GM23338 (cell line): ENCODE results near the gene GATAD2A. TPM values are rescaled to one million over a fixed set of nuclear protein-coding genes. Genes with fewer than 3 reads are reported as not detected.

ENCODE experiments used
- ATAC-seq: fragments of 200-7000 bp; cut with Tn5 transposase; 3 replicates; pipeline ENCODE4 v1.9.1; 2020
- DNase-seq: peaks from one replicate; pipeline ENCODE4 v3.0.0-alpha.2; 2015; ENCODE audit warnings: low spot score
- H2AFZ ChIP-seq: fragments of 200-600 bp; sonication (generic); 2 replicates; pipeline ENCODE4 v1.8.0; 2016; ENCODE audit warnings: antibody characterized with exemption, mild to moderate bottlenecking, moderate library complexity
- H3F3A ChIP-seq: fragments of 200-600 bp; sonication (generic); replicated peaks from 2 replicates; pipeline ENCODE4 v1.8.0; 2017; ENCODE audit warnings: antibody characterized with exemption, mixed run types, low read depth
- H3K27ac ChIP-seq: fragments of 200-600 bp; sonication (generic); 2 replicates; pipeline ENCODE4 v1.6.1; 2016; ENCODE audit warnings: low read depth
- H3K27me3 ChIP-seq: fragments of 200-600 bp; sonication (generic); 2 replicates; pipeline ENCODE4 v1.8.0; 2016; ENCODE audit warnings: mild to moderate bottlenecking, mixed run types, moderate library complexity; ENCODE audit not compliant: insufficient read depth
- H3K36me3 ChIP-seq: fragments of 200-600 bp; sonication (generic); 2 replicates; pipeline ENCODE4 v1.8.0; 2016; ENCODE audit warnings: mild to moderate bottlenecking; ENCODE audit not compliant: insufficient read depth
- H3K4me1 ChIP-seq: fragments of 200-600 bp; sonication (generic); 2 replicates; pipeline ENCODE4 v1.8.0; 2016; ENCODE audit warnings: mild to moderate bottlenecking, moderate library complexity; ENCODE audit not compliant: insufficient read depth
- H3K4me2 ChIP-seq: fragments of 200-600 bp; sonication (generic); 2 replicates; pipeline ENCODE4 v1.7.1; 2017; ENCODE audit warnings: mixed run types
- H3K4me3 ChIP-seq: fragments of 200-600 bp; sonication (generic); 2 replicates; pipeline ENCODE4 v1.6.1; 2016; ENCODE audit warnings: mixed run types
- H3K79me2 ChIP-seq: fragments of 200-600 bp; sonication (generic); replicated peaks from 2 replicates; pipeline ENCODE4 v1.8.0; 2017; ENCODE audit warnings: mild to moderate bottlenecking; ENCODE audit not compliant: insufficient read depth
- H3K9me2 ChIP-seq: fragments of 200-600 bp; sonication (generic); 2 replicates; pipeline ENCODE4 v1.8.0; 2017; ENCODE audit not compliant: insufficient read depth
- H4K20me1 ChIP-seq: fragments of 200-600 bp; sonication (generic); replicated peaks from 2 replicates; pipeline ENCODE4 v1.8.0; 2017; ENCODE audit warnings: mild to moderate bottlenecking; ENCODE audit not compliant: insufficient read depth
- H3K27ac Mint-ChIP-seq: 2 replicates; pipeline ENCODE4 v1.8.0; 2020; ENCODE audit warnings: inconsistent platforms, mild to moderate bottlenecking, moderate library complexity, mixed read lengths
- H3K27me3 Mint-ChIP-seq: 3 replicates; pipeline ENCODE4 v1.8.0; 2022; ENCODE audit warnings: low read depth, mild to moderate bottlenecking, moderate library complexity, mixed read lengths, inconsistent platforms; ENCODE audit not compliant: insufficient read depth, poor library complexity
- H3K36me3 Mint-ChIP-seq: 3 replicates; pipeline ENCODE4 v1.8.0; 2021; ENCODE audit warnings: low read depth, mild to moderate bottlenecking, inconsistent platforms, moderate library complexity, mixed read lengths
- H3K4me1 Mint-ChIP-seq: 3 replicates; pipeline ENCODE4 v1.8.0; 2020; ENCODE audit warnings: mild to moderate bottlenecking, inconsistent platforms, mixed read lengths
- H3K4me3 Mint-ChIP-seq: 3 replicates; pipeline ENCODE4 v1.8.0; 2021; ENCODE audit warnings: moderate library complexity, mild to moderate bottlenecking, inconsistent platforms, mixed read lengths
- H3K9me3 Mint-ChIP-seq: 3 replicates; pipeline ENCODE4 v1.8.0; 2020; ENCODE audit warnings: moderate library complexity, mild to moderate bottlenecking, inconsistent platforms, mixed read lengths
- CREB1 ChIP-seq: fragments of 250-450 bp; sonication (Bioruptor Pico); IDR thresholded peaks from 2 replicates; pipeline ENCODE4 v1.5.0; 2020; ENCODE audit warnings: low read depth, mild to moderate bottlenecking, moderate library complexity
- EZH2phosphoT487 ChIP-seq: fragments of 200-600 bp; sonication (generic); IDR thresholded peaks from one replicate; pipeline ENCODE4 v1.8.1; 2018; ENCODE audit warnings: antibody characterized with exemption; ENCODE audit not compliant: unreplicated experiment
- NANOG ChIP-seq: IDR thresholded peaks from 2 replicates; pipeline ENCODE4 v1.6.1; 2016; ENCODE audit warnings: antibody characterized with exemption, borderline replicate concordance
- POLR2AphosphoS5 ChIP-seq: IDR thresholded peaks from 2 replicates; pipeline ENCODE4 v1.6.1; 2016; ENCODE audit warnings: antibody characterized with exemption, low read depth
- STAT1 ChIP-seq: IDR thresholded peaks from one replicate; pipeline ENCODE4 v1.6.1; 2016; ENCODE audit warnings: antibody characterized with exemption; ENCODE audit not compliant: unreplicated experiment
- ZNF331 ChIP-seq: fragments of 250-450 bp; sonication (Bioruptor Pico); IDR thresholded peaks from 2 replicates; pipeline ENCODE4 v1.5.0; 2020; ENCODE audit warnings: low read depth, mild to moderate bottlenecking, moderate library complexity
- polyA plus RNA-seq: library from polyadenylated mRNA; unstranded; fragments of >200 nt; fragmentation: Nextera tagmentation; extraction: Ambion mirVana; gene quantifications from 2 replicates; pipeline ENCODE4 v1.2.1, GENCODE V29; 2016
- total RNA-seq: library from RNA; depleted of rRNA; stranded (reverse); fragments of >200 nt; shearing (Covaris generic); gene quantifications from 2 replicates; pipeline ENCODE4 v1.2.3, GENCODE V29; 2014
- TF ChIP-seq, protein P1 (sequence below), 2 experiments: fragments of 200-600 bp in 1 of 2; sonication (generic) in 1 of 2; conservative IDR thresholded peaks; 2 replicates each; pipeline versions ENCODE4 v1.5.1 to v1.6.1; 2016 to 2017; ENCODE audit warnings: antibody characterized with exemption in 2 of 2, low read depth in 2 of 2, mild to moderate bottlenecking in 2 of 2, moderate library complexity in 1 of 2
- TF ChIP-seq, protein P2 (sequence below): fragments of 250-450 bp; sonication (Bioruptor Pico); IDR thresholded peaks from 2 replicates; pipeline ENCODE4 v1.5.0; 2020; ENCODE audit warnings: mild to moderate bottlenecking, moderate library complexity
- TF ChIP-seq, protein P3 (sequence below): IDR thresholded peaks from one replicate; pipeline ENCODE4 v1.6.1; 2018; ENCODE audit warnings: antibody characterized with exemption; ENCODE audit not compliant: unreplicated experiment

Gene GATAD2A
- total and polyA plus RNA-seq, 2 experiments from 2014 or later = 40.0 to 151 TPM

DNA sequence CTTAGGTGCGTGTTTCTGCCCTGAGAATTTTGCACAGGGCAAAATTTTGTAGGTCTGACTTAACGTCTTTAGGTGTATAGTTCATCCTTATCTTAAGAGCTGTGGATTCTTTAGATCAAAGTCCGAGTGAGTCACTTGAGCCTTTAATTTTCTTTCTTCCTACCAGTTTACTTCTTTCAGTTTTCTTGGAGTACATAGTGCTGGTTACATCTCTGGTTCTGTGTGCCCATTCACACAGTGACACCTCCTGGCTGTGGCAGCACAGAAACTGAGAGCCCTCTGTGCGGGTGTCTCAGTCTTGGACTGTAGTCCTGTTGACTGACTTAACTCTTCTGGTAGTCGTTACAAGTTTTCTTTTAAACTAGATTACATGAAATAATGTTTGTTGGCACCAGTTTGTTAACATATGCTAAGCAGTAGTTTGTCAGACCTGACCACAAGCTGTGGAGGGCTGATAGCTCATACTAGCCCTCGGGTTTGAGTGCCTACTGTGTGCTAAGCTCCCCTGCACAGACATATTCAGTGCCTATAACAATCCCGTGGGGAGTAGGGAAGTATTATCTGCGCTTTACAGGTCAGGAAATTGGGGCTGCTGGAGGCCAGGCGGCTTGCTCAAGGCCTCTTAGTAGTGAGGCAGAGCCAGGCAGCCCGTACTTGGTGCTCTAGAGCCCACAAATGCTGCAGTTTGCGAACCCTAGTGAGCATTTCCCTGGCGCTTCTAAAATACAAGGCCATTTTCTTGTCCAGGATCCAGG lies 1.6 kb downstream of the GATAD2A start:
- DNase-seq (no peak), ATAC-seq (no peak; the same call in 2 of the 3 replicates)
- peaks cover 19% of the 10 kb centered on the region for H3K27me3 Mint-ChIP-seq
- Histone ChIP-seq H3K27me3 (no peaks in the 10 kb centered on the region), H3K4me1 (peaks cover 46% of the 10 kb centered on the region), H3K4me2 (peak overlapping the region; percentile 99), H2AFZ (no peak overlapping the region), H3K27ac (peak overlapping the region; percentile 79; the same call in 1 of the 2 replicates), H3F3A (peaks cover 24% of the 10 kb centered on the region), H4K20me1 (peaks cover 53% of the 10 kb centered on the region), H3K79me2 (peaks cover 72% of the 10 kb centered on the region), H3K36me3 (no peaks in the 10 kb centered on the region), H3K4me3 (peak overlapping the region; percentile 100), H3K9me2 (no peaks in the 10 kb centered on the region)
- no peaks in the 10 kb centered on the region for H3K9me3 Mint-ChIP-seq
- no peak for TF ChIP-seq EZH2phosphoT487
- TF ChIP-seq, protein P1, sequence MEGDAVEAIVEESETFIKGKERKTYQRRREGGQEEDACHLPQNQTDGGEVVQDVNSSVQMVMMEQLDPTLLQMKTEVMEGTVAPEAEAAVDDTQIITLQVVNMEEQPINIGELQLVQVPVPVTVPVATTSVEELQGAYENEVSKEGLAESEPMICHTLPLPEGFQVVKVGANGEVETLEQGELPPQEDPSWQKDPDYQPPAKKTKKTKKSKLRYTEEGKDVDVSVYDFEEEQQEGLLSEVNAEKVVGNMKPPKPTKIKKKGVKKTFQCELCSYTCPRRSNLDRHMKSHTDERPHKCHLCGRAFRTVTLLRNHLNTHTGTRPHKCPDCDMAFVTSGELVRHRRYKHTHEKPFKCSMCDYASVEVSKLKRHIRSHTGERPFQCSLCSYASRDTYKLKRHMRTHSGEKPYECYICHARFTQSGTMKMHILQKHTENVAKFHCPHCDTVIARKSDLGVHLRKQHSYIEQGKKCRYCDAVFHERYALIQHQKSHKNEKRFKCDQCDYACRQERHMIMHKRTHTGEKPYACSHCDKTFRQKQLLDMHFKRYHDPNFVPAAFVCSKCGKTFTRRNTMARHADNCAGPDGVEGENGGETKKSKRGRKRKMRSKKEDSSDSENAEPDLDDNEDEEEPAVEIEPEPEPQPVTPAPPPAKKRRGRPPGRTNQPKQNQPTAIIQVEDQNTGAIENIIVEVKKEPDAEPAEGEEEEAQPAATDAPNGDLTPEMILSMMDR (conservative IDR thresholded peaks at IDR 0.05; ENCODE audit: low read depth in 2 of 2) = peak in 1 of 2 experiments; percentile 32; a peak in 1 of 4 replicates
- TF ChIP-seq CREB1 = no peak
- no peak for TF ChIP-seq ZNF331 (CRISPR knock-in tag)
- no peak for TF ChIP-seq POLR2AphosphoS5
- peaks cover 53% of the 10 kb centered on the region for H3K4me1 Mint-ChIP-seq
- H3K27ac Mint-ChIP-seq = peak overlapping the region; percentile 11; the same call in 1 of the 2 replicates
- H3K36me3 Mint-ChIP-seq = peaks cover 5% of the 10 kb centered on the region; the same call in 2 of the 3 replicates
- peak overlapping the region; percentile 95 for H3K4me3 Mint-ChIP-seq

DNA sequence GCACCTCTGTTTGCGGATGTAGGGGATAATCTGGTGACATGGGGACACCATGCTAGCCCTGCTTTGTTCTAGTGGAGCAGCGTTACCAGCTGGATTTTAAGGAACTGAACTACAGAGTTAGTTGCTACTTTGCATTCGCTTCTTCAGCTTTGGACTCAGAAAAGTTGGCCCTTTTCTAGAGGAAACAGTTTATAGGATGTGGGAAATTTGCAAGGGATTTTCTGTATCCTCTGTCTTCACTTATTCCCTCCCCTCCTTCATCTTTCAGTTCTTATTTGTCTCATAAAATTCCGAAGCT lies 2.1 kb downstream of the GATAD2A start:
- Histone ChIP-seq H3K4me1 (peaks cover 46% of the 10 kb centered on the region), H3K9me2 (no peaks in the 10 kb centered on the region), H3K36me3 (no peaks in the 10 kb centered on the region), H3K79me2 (peaks cover 75% of the 10 kb centered on the region), H3K27me3 (no peaks in the 10 kb centered on the region), H2AFZ (no peak overlapping the region), H3K4me3 (peak overlapping the region; percentile 100), H3F3A (peaks cover 24% of the 10 kb centered on the region), H3K27ac (peak overlapping the region; percentile 22; the same call in 1 of the 2 replicates), H3K4me2 (peak overlapping the region; percentile 99), H4K20me1 (peaks cover 59% of the 10 kb centered on the region)
- ATAC-seq (no peak), DNase-seq (no peak)
- peaks cover 8% of the 10 kb centered on the region for H3K36me3 Mint-ChIP-seq
- peaks cover 53% of the 10 kb centered on the region for H3K4me1 Mint-ChIP-seq
- peaks cover 19% of the 10 kb centered on the region for H3K27me3 Mint-ChIP-seq
- no peak overlapping the region for H3K27ac Mint-ChIP-seq
- H3K4me3 Mint-ChIP-seq = peak overlapping the region; percentile 95; the same call in 2 of the 3 replicates
- no peaks in the 10 kb centered on the region for H3K9me3 Mint-ChIP-seq
- TF ChIP-seq STAT1 (no peak), ZNF331 (CRISPR knock-in tag) (no peak), CREB1 (no peak), NANOG (no peak)
- TF ChIP-seq, protein P2, sequence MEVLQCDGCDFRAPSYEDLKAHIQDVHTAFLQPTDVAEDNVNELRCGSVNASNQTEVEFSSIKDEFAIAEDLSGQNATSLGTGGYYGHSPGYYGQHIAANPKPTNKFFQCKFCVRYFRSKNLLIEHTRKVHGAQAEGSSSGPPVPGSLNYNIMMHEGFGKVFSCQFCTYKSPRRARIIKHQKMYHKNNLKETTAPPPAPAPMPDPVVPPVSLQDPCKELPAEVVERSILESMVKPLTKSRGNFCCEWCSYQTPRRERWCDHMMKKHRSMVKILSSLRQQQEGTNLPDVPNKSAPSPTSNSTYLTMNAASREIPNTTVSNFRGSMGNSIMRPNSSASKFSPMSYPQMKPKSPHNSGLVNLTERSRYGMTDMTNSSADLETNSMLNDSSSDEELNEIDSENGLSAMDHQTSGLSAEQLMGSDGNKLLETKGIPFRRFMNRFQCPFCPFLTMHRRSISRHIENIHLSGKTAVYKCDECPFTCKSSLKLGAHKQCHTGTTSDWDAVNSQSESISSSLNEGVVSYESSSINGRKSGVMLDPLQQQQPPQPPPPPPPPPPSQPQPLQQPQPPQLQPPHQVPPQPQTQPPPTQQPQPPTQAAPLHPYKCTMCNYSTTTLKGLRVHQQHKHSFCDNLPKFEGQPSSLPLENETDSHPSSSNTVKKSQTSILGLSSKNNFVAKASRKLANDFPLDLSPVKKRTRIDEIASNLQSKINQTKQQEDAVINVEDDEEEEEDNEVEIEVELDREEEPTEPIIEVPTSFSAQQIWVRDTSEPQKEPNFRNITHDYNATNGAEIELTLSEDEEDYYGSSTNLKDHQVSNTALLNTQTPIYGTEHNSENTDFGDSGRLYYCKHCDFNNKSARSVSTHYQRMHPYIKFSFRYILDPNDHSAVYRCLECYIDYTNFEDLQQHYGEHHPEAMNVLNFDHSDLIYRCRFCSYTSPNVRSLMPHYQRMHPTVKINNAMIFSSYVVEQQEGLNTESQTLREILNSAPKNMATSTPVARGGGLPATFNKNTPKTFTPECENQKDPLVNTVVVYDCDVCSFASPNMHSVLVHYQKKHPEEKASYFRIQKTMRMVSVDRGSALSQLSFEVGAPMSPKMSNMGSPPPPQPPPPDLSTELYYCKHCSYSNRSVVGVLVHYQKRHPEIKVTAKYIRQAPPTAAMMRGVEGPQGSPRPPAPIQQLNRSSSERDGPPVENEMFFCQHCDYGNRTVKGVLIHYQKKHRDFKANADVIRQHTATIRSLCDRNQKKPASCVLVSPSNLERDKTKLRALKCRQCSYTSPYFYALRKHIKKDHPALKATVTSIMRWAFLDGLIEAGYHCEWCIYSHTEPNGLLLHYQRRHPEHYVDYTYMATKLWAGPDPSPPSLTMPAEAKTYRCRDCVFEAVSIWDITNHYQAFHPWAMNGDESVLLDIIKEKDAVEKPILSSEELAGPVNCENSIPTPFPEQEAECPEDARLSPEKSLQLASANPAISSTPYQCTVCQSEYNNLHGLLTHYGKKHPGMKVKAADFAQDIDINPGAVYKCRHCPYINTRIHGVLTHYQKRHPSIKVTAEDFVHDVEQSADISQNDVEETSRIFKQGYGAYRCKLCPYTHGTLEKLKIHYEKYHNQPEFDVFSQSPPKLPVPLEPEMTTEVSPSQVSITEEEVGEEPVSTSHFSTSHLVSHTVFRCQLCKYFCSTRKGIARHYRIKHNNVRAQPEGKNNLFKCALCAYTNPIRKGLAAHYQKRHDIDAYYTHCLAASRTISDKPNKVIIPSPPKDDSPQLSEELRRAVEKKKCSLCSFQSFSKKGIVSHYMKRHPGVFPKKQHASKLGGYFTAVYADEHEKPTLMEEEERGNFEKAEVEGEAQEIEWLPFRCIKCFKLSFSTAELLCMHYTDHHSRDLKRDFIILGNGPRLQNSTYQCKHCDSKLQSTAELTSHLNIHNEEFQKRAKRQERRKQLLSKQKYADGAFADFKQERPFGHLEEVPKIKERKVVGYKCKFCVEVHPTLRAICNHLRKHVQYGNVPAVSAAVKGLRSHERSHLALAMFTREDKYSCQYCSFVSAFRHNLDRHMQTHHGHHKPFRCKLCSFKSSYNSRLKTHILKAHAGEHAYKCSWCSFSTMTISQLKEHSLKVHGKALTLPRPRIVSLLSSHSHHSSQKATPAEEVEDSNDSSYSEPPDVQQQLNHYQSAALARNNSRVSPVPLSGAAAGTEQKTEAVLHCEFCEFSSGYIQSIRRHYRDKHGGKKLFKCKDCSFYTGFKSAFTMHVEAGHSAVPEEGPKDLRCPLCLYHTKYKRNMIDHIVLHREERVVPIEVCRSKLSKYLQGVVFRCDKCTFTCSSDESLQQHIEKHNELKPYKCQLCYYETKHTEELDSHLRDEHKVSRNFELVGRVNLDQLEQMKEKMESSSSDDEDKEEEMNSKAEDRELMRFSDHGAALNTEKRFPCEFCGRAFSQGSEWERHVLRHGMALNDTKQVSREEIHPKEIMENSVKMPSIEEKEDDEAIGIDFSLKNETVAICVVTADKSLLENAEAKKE (CRISPR knock-in tag) = no peak
- TF ChIP-seq, protein P3, sequence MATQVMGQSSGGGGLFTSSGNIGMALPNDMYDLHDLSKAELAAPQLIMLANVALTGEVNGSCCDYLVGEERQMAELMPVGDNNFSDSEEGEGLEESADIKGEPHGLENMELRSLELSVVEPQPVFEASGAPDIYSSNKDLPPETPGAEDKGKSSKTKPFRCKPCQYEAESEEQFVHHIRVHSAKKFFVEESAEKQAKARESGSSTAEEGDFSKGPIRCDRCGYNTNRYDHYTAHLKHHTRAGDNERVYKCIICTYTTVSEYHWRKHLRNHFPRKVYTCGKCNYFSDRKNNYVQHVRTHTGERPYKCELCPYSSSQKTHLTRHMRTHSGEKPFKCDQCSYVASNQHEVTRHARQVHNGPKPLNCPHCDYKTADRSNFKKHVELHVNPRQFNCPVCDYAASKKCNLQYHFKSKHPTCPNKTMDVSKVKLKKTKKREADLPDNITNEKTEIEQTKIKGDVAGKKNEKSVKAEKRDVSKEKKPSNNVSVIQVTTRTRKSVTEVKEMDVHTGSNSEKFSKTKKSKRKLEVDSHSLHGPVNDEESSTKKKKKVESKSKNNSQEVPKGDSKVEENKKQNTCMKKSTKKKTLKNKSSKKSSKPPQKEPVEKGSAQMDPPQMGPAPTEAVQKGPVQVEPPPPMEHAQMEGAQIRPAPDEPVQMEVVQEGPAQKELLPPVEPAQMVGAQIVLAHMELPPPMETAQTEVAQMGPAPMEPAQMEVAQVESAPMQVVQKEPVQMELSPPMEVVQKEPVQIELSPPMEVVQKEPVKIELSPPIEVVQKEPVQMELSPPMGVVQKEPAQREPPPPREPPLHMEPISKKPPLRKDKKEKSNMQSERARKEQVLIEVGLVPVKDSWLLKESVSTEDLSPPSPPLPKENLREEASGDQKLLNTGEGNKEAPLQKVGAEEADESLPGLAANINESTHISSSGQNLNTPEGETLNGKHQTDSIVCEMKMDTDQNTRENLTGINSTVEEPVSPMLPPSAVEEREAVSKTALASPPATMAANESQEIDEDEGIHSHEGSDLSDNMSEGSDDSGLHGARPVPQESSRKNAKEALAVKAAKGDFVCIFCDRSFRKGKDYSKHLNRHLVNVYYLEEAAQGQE = no peak
